GM12864 (cell line): Measurements from ENCODE around the gene LRRC74B.
"Not testable (repeated sequence)": the region's sequence is repeated elsewhere in the genome, so short reads cannot be mapped to it uniquely, and the experiment has no call there.

Experiments used
- DNase-seq: peaks from one replicate; pipeline ENCODE4 v3.0.0-alpha.2; 2011; ENCODE audit warnings: low read depth
- H3K4me3 ChIP-seq: 2 replicates; pipeline ENCODE4 v1.5.1; 2011; ENCODE audit warnings: mild to moderate bottlenecking, low read depth, low read length, control low read depth
- TF ChIP-seq, protein P1 (sequence below): IDR thresholded peaks from 2 replicates; pipeline ENCODE4 v1.5.1; 2011; ENCODE audit warnings: low read depth, mild to moderate bottlenecking, moderate library complexity, low read length, control low read depth, inconsistent platforms; ENCODE audit errors: missing control alignments

LRRC74B gene

DNA sequence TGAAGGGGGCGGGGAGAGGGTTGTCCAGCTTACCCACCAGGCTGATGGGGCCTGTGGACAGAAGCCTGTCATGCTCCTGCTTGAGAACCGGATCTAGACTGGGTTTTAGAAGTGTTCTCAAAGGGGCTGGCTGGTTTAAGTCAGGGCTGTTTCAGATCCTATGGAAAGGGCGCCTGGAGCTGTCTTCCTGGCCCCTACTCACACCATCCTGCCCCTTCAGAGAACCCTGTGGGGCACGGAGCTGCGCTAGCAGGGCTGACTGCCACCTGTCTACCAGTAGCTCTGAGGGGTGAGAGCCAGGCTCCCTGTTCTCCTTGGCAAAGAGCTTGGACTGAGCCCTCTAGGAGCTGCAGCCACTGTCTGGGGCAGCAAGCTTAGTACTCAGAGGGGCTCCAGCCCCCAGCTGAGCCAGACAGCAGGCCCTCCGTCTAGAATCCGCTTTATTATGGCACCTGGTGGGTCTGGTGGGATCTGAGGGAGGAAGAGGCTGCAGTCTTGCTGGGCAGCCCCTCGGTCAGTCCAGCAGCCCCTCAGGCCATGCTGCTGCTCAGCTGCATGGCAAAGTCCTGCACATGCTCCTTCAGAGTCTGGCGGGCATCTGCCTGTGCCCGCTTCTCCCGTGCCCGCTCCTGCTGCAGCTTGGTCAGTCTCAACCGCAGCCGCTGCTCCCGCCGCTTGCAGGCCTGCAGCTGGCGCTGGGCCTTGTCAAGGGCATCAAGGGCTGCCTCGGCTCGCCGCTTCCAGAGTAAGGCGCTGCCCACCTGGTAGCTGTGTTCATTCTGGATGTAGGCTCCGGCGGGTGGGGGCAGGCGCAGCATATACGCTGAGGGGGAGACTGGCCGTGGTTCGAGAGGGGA lies 46.2 kb upstream of the LRRC74B start:
- peak overlapping the region; percentile 80 for H3K4me3 ChIP-seq

DNA sequence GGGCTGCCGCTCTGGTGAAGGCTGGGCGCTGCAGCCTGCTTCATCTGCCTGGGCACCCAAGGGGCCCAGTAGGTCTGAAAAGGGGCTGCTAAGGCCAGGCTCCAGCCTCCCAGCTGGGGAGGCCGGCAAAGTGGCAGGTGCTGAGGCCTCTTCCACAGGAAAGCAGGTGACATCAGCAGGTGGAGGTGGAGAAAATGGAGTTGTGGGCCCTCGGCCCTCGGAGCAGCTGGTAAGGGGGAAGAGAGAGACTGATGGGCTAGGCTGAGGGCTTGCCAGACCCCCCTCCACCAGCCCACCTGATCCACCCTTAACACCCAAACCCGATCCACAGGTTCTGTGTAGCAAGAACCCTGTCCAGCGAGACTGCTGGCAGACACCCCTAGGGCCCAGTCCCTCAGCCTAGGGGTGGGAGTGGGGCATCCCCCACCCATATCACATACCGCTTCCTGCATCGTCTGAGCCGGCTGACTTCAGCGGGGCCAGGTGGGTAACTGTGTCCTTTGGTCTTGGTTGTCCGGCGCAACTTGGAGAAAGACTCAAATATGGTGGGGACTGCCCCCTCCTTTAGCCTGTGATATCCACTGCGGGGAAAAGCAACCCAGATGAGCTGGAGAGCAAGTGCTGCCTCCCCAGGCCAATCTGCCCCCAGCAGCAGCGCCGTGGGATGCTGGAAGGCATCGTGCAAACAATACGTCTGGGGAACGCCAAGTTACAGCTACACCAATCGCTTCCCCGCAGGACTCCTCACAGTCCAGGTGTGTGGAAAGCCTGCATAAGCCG lies 45.3 kb upstream of the LRRC74B start:
- H3K4me3 ChIP-seq: peak overlapping the region; percentile 80
- DNase-seq: no peak
- TF ChIP-seq, protein P1, sequence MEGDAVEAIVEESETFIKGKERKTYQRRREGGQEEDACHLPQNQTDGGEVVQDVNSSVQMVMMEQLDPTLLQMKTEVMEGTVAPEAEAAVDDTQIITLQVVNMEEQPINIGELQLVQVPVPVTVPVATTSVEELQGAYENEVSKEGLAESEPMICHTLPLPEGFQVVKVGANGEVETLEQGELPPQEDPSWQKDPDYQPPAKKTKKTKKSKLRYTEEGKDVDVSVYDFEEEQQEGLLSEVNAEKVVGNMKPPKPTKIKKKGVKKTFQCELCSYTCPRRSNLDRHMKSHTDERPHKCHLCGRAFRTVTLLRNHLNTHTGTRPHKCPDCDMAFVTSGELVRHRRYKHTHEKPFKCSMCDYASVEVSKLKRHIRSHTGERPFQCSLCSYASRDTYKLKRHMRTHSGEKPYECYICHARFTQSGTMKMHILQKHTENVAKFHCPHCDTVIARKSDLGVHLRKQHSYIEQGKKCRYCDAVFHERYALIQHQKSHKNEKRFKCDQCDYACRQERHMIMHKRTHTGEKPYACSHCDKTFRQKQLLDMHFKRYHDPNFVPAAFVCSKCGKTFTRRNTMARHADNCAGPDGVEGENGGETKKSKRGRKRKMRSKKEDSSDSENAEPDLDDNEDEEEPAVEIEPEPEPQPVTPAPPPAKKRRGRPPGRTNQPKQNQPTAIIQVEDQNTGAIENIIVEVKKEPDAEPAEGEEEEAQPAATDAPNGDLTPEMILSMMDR: no peak

More for the DNA sequence above, 46.2 kb upstream of the LRRC74B start:
- DNase-seq: no peak
- TF ChIP-seq, protein P1: no peak

DNA sequence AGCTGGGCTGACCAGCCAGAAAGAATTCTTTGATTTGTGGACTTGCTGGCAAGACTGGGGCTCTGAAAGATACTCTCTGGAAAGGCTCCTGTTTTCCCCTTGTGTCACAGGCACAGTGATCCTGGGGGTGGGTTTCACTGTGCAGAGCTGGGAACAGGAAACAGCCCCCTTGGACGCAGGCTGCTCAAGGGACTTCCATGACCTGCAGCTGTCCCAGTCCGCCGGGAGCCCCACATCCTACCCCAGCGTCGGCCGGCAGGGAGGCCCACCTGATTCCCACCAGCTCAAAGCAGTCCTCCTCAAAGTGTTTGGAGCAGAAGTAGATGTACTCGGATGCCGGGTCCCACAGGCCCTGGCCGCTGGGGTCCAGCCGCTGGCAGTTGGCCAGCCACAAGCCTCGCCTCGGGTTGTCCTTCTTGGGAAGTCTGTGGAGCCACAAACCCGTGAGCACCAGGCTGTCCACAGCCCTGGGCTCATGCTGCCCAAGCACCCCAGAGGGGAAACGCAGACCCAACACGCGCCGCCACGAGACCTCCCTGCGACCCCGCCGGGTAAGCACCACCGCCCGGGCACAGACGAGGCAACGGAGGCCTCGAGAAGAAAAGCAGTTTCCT lies 44.7 kb upstream of the LRRC74B start:
- TF ChIP-seq, protein P1: no peak
- peak overlapping the region; percentile 80 for H3K4me3 ChIP-seq
- no peak for DNase-seq

DNA sequence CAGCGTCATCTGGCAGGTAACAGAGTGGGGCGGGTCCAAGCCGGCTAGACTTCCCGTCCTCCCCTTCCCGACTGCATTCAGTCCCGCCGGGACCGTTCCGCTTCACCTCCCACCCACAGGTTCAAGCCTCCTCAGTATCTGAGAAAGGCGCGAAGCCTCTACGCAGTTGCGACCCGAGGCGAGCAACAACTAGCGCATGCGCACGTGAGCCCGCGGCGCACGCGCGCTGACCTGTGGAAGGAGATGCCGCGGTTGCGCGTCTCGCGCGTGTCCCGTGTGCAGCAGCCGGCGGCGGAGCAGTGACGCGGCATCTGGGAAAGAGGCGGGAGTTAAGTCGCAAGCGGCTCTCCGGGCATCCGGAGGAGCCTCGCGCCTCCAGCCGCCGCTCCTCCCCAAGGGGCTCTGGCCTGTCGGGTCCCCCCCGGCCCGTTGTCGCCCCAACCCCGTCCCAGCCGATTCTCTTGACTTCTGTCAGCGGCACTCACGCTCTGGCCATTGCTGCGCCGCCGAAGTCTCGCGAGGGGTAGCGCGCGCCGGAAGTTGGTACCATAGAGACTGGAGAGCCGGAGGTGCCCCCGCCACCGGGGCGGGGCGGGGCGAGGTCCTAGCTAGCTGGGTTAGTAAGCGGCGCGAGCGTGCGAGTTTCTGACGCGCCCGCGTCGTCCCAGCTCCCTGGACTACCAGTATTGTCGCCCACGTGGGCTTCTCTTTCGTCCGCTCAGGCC lies 44.0 kb upstream of the LRRC74B start, which contains the start of gene THAP7:
Gene THAP7 (minus strand): TSS at position 518 of the 725 bp plus-strand sequence. CDS start 207 bp downstream, at position 311.
- H3K4me3 ChIP-seq: peak within 1 kb of the TSS; percentile 80
- DNase-seq: peak; percentile 89
- TF ChIP-seq, protein P1: no peak

DNA sequence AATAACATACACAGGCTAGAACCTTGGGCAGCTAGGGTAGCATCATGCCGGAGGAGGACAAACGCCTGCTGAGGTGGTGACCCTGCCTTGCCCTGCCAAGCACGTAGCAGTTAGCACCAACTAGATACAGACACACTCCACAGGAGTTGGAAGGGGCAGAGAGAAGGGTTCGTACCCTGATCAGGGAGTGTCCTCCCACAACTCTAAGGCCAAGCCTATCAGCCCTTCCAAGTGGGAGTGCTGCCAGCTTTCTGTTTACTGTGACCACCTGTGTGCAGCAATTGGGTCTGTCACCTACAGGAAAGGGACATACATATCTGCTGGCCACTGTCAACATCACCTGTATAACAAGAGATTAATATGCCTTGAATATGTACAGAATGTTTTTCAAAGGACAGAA lies 42.0 kb upstream of the LRRC74B start:
- DNase-seq: no peak
- H3K4me3 ChIP-seq: peak overlapping the region; percentile 15; the same call in 1 of the 2 replicates
- TF ChIP-seq, protein P1: no peak

DNA sequence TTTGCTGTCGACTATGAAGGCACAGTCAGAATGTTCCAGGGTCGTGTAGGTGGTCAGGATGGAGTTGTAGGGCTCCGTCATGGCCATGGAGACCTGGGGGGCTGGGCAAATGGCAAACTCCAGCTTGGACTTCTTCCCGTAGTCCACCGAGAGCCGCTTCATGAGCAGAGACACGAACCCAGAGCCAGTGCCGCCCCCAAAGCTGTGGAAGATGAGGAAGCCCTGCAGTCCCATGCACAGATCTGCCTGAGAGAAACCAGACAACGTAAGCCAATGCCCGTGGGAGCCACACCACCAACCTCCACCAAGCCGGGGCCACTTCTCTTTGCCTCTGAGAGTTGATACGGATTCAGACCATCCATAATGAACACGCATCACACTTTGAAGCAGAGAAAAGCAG lies 36.5 kb upstream of the LRRC74B start:
- H3K4me3 ChIP-seq, DNase-seq: not testable (repeated sequence)
